Stimulated activated CD8-positive, alpha-beta memory T cell treated with anti-CD3 and anti-CD28 coated beads, Interleukin-7, amount 100 ng/mL, for 1 hour (primary cell): ENCODE data around the gene MTMR2.
"Not testable (repeated sequence)": the region's sequence is repeated elsewhere in the genome, so short reads cannot be mapped to it uniquely, and the experiment has no call there.

Source experiments
- DNase-seq, 2 donors: peaks; one replicate each; pipeline ENCODE4 v3.0.0-alpha.2; 2020; ENCODE audit warnings: low read depth in 2 of 2

Gene MTMR2

GRCh38 chr11:95816037-95816436 lies 107.9 kb downstream of the MTMR2 start:
- DNase-seq = no peak

GRCh38 chr11:95811052-95811451 lies 112.9 kb downstream of the MTMR2 start:
- DNase-seq = not testable (repeated sequence)

GRCh38 chr11:95806464-95806863 lies 117.4 kb downstream of the MTMR2 start:
- not testable (repeated sequence) for DNase-seq

- no peak for DNase-seq
These were observed 118.0 kb downstream of the MTMR2 start for GRCh38 chr11:95805869-95806268.

GRCh38 chr11:95803973-95804372 lies 119.9 kb downstream of the MTMR2 start:
- DNase-seq = no peak

- no peak for DNase-seq
These were observed 121.1 kb downstream of the MTMR2 start for GRCh38 chr11:95802806-95803205.

GRCh38 chr11:95800438-95800837 lies 123.5 kb downstream of the MTMR2 start:
- DNase-seq = no peak

GRCh38 chr11:95799546-95799945 lies 124.4 kb downstream of the MTMR2 start:
- no peak for DNase-seq

- no peak for DNase-seq
These were observed 127.4 kb downstream of the MTMR2 start for GRCh38 chr11:95796501-95796900.

- DNase-seq = no peak
These were observed 128.1 kb downstream of the MTMR2 start for GRCh38 chr11:95795627-95796295.

GRCh38 chr11:95794086-95794485 lies 129.8 kb downstream of the MTMR2 start:
- DNase-seq = no peak

GRCh38 chr11:95793116-95793515 lies 130.8 kb downstream of the MTMR2 start:
- no peak for DNase-seq

- DNase-seq = no peak
These were observed 131.2 kb downstream of the MTMR2 start for GRCh38 chr11:95792700-95793099.

- DNase-seq = no peak
These were observed 131.7 kb downstream of the MTMR2 start for GRCh38 chr11:95792200-95792599.

GRCh38 chr11:95791709-95792033 lies 132.2 kb downstream of the MTMR2 start:
- no peak for DNase-seq

GRCh38 chr11:95790933-95791708 lies 132.8 kb downstream of the MTMR2 start:
- peak; percentile 10 to 22 for DNase-seq

- peak; percentile 82 for DNase-seq
These were observed 133.6 kb downstream of the MTMR2 start, which contains the start of gene CEP57 for GRCh38 chr11:95790123-95790932. TSS of gene CEP57 (plus strand) at chr11:95790498. CDS start at chr11:95790699, 201 bp downstream.

- peak; percentile 90 to 95 for DNase-seq
These were observed 134.3 kb downstream of the MTMR2 start, which contains the start of gene FAM76B for GRCh38 chr11:95789506-95790122. TSS of gene FAM76B (minus strand) at chr11:95789782. CDS start at chr11:95789478, 304 bp downstream.

GRCh38 chr11:95788921-95789505 lies 134.9 kb downstream of the MTMR2 start:
- DNase-seq = peak in 1 of 2 donors; percentile 0
